K562 (cell line): ENCODE data around the gene AGAP3. TPM values are rescaled to one million over a fixed set of nuclear protein-coding genes. Genes with fewer than 3 reads are reported as not detected.

ENCODE experiments used
- ATAC-seq: fragments of 200-7000 bp; cut with Tn5 transposase; 3 replicates; pipeline ENCODE4 v1.9.1; 2020; ENCODE audit warnings: moderate library complexity
- BruUV-seq: library from RNA; stranded (reverse); fragments of 400-500 nt; replicated peaks from 2 replicates; lab custom pipeline; 2021; lab: Mats Ljungman, UMichigan
- CTCF ChIA-PET: fragments of 300-600 bp; formaldehyde crosslinking; extraction: SDS; loops from one replicate; lab custom pipeline; 2021; ENCODE audit warnings: low intra/inter-chr PET ratio; lab: Yijun Ruan, JAX
- POLR2A ChIA-PET: fragments of 300-600, 350-650 bp; sonication (Branson Sonifier 250); formaldehyde crosslinking; extraction: SDS; loops from one replicate; lab custom pipeline; 2021; ENCODE audit warnings: antibody characterized with exemption, inconsistent platforms; lab: Yijun Ruan, JAX
- DNase-seq, 4 experiments: peaks; one replicate each; pipeline versions ENCODE4 v3.0.0 to v3.0.0-alpha.2; 2011 to 2018; ENCODE audit warnings: low spot score in 3 of 4, mixed read lengths in 3 of 4; ENCODE audit errors: extremely low read depth in 1 of 4
- FAIRE-seq: peaks from 2 replicates; lab custom pipeline; 2011; peaks lifted over from hg19 to GRCh38; lab: Jason Lieb, UNC
- H2AFZ ChIP-seq: 2 replicates; pipeline ENCODE4 v1.6.0; 2011; ENCODE audit warnings: low read depth, low read length, control low read depth, inconsistent platforms
- H3K27ac ChIP-seq: fragments of 200-600 bp; 3 replicates; pipeline ENCODE4 v1.8.0; 2011; ENCODE audit warnings: low read depth, mild to moderate bottlenecking, control low read depth, inconsistent platforms, low read length, moderate library complexity, mixed read lengths; ENCODE audit errors: extremely low read depth
- H3K27me3 ChIP-seq, 2 experiments: fragments of 300-600 bp in 1 of 2; 2 replicates in 1 of 2; 3 replicates in 1 of 2; pipeline versions ENCODE4 v1.6.0 to v1.8.0; 2011; ENCODE audit warnings: inconsistent platforms in 2 of 2, low read length in 2 of 2, mild to moderate bottlenecking in 1 of 2, mixed read lengths in 1 of 2, moderate library complexity in 1 of 2; ENCODE audit not compliant: control insufficient read depth in 2 of 2, insufficient read depth in 2 of 2
- H3K36me3 ChIP-seq: fragments of 300-600 bp; 3 replicates; pipeline ENCODE4 v1.8.0; 2011; ENCODE audit warnings: mild to moderate bottlenecking, low read length, inconsistent platforms; ENCODE audit not compliant: control insufficient read depth, insufficient read depth
- H3K4me1 ChIP-seq, 2 experiments: fragments of 200-600 bp in 1 of 2; replicated peaks in 1 of 2; 2 replicates in 1 of 2; 3 replicates in 1 of 2; pipeline versions ENCODE4 v1.5.1 to v1.8.0; 2011; ENCODE audit warnings: inconsistent platforms in 2 of 2, low read length in 2 of 2, mild to moderate bottlenecking in 1 of 2, mixed read lengths in 1 of 2, moderate library complexity in 1 of 2; ENCODE audit not compliant: control insufficient read depth in 2 of 2, insufficient read depth in 2 of 2
- H3K4me2 ChIP-seq: 2 replicates; pipeline ENCODE4 v1.6.1; 2011; ENCODE audit warnings: low read length, control low read depth, inconsistent platforms, mixed read lengths; ENCODE audit not compliant: insufficient read depth
- H3K4me3 ChIP-seq: fragments of 200-600 bp; sonication (generic), shearing (Covaris generic); 2 replicates; pipeline ENCODE4 v1.5.1; 2016; ENCODE audit warnings: control low read depth, inconsistent platforms
- H3K79me2 ChIP-seq: fragments of 200-600 bp; 3 replicates; pipeline ENCODE4 v1.8.0; 2011; ENCODE audit warnings: low read length, inconsistent platforms; ENCODE audit not compliant: control insufficient read depth, insufficient read depth
- H3K9ac ChIP-seq, 2 experiments: 2 replicates each; pipeline versions ENCODE4 v1.6.0 to v1.6.1; 2011; ENCODE audit warnings: low read depth in 2 of 2, low read length in 2 of 2, control low read depth in 1 of 2, inconsistent platforms in 1 of 2, mild to moderate bottlenecking in 1 of 2, mixed read lengths in 1 of 2; ENCODE audit not compliant: insufficient read depth in 1 of 2
- H3K9me1 ChIP-seq: one replicate; pipeline ENCODE4 v1.6.0; 2011; ENCODE audit warnings: inconsistent platforms, mild to moderate bottlenecking, low read length, moderate library complexity; ENCODE audit not compliant: control insufficient read depth, insufficient read depth
- H3K9me3 ChIP-seq: replicated peaks from 2 replicates; pipeline ENCODE4 v1.5.1; 2011; ENCODE audit warnings: low read depth, low read length, inconsistent platforms; ENCODE audit not compliant: control insufficient read depth, insufficient read depth
- H4K20me1 ChIP-seq: replicated peaks from 2 replicates; pipeline ENCODE4 v1.6.1; 2011; ENCODE audit warnings: low read length, inconsistent platforms, mixed read lengths; ENCODE audit not compliant: control insufficient read depth, insufficient read depth
- AFF1 ChIP-seq, 2 experiments: fragments of 450-650 bp; IDR thresholded peaks; 2 replicates each; pipeline ENCODE4 v1.6.1; 2018; ENCODE audit warnings: mild to moderate bottlenecking in 2 of 2, low read depth in 1 of 2; ENCODE audit not compliant: partially characterized antibody in 2 of 2
- ATF6 ChIP-seq: sonication (generic); formaldehyde crosslinking; IDR thresholded peaks from 2 replicates; pipeline ENCODE4 v1.4.0; 2020; ENCODE audit warnings: mild to moderate bottlenecking, missing genetic modification reagents
- MED1 ChIP-seq: sonication (generic); formaldehyde crosslinking; IDR thresholded peaks from 2 replicates; pipeline ENCODE4 v1.8.1; 2023; ENCODE audit warnings: missing genetic modification reagents, borderline replicate concordance
- RBM39 ChIP-seq: fragments of 200-400 bp; formaldehyde crosslinking; optimal IDR thresholded peaks from 2 replicates; pipeline ENCODE3; 2018; ENCODE audit warnings: low read depth, low read length
- RFX7 ChIP-seq: fragments of 250-450 bp; sonication (Bioruptor Pico); IDR thresholded peaks from 2 replicates; pipeline ENCODE4 v1.5.1; 2021; ENCODE audit warnings: mild to moderate bottlenecking
- TARDBP ChIP-seq: fragments of 450-650 bp; IDR thresholded peaks from 2 replicates; pipeline ENCODE4 v1.6.1; 2016
- WGBS: fragments of 100-300 bp; shearing (Covaris generic); methylation state at CpG from one replicate; pipeline ENCODE4 v1.1.6; 2016; ENCODE audit warnings: low coverage, mixed read lengths; ENCODE audit not compliant: insufficient coverage; ENCODE audit errors: missing lambda C conversion rate; 5-methylcytosine and 5-hydroxymethylcytosine counted together
- in situ Hi-C: fragments of 300-500 bp; cut with MboI; formaldehyde crosslinking; loops from 4 replicates; pipeline ENCODE4 v1.15.0; 2018; ENCODE audit warnings: inconsistent platforms, mixed read lengths
- intact Hi-C: fragments of 100-400 bp; cut with micrococcal nuclease; formaldehyde crosslinking; loops from 2 replicates; pipeline ENCODE4 v1.14.2; 2022
- polyA plus RNA-seq, 8 experiments: library from polyadenylated mRNA; depleted of rRNA in 4 of 8; stranded (reverse) in 5 of 8; unstranded in 3 of 8; fragments of >200 nt; fragmentation: Nextera tagmentation in 2 of 8; fragmentation: Illumina TruSeq in 1 of 8; extraction: Ambion mirVana in 2 of 8; extraction: Trizol in 1 of 8; gene quantifications; 2 replicates each; pipeline versions ENCODE4 v1.2.1 to v1.2.3, GENCODE V29; 2011 to 2014; ENCODE audit warnings: inconsistent platforms in 1 of 8, missing spikeins in 1 of 8
- total RNA-seq, 7 experiments: library from RNA; depleted of rRNA in 6 of 7; stranded (reverse); fragments of >200 nt in 6 of 7; fragmentation: Illumina TruSeq in 2 of 7; extraction: Trizol in 2 of 7; gene quantifications; 2 replicates each; pipeline versions ENCODE4 v1.2.1 to v1.2.3, GENCODE V29; 2011 to 2021; ENCODE audit warnings: low replicate concordance in 1 of 7

Gene AGAP3
- total and polyA plus RNA-seq, 9 of the 15 experiments (the other 6 are each of a cell fraction or from before 2014, with no cell fraction given): 3.4 to 208 (median 62.2) TPM

- peak in 1 of 2 experiments; percentile 33 for TF ChIP-seq AFF1 (IDR thresholded peaks at IDR 0.05; ENCODE audit: low read depth in 1 of 2, partially characterized antibody in 2 of 2)
- TF ChIP-seq RBM39: peak; percentile 84
- peak; percentile 47; the same call in 1 of the 2 replicates for TF ChIP-seq TARDBP
- TF ChIP-seq, all 486 proteins: peak for 66
These were observed 37.7 kb downstream of the AGAP3 start (continued) for GRCh38 chr7:151123822-151124464.

DNA sequence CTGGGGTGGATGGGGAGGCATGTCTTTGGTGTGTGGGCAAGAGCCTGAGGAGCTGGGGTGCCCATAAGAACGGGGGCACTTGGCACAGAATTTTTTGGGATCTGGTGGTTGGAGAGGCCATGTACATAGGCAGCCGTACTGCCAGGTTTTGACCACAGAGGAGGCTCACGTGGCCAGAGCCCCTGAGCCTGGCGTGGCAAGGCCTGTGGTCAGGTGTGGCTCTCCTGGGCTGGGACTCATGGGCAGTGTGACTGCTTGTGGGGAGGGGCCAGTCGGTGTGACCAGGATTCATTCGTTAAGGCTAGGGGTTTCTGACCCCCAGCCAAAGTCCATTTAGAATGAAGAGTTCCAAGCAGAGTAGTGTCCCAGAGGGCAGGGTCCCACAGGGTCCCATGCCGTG, 38.2 kb downstream of the AGAP3 start:
- ATAC-seq (no peak), DNase-seq (no peak), FAIRE-seq (no peak)
- Histone ChIP-seq H3K9me1 (peaks cover 5% of the 10 kb centered on the region), H3K4me2 (no peak overlapping the region), H3K27me3 (no peaks in the 10 kb centered on the region; a peak in 1 of 5 replicates), H2AFZ (no peak overlapping the region), H3K9ac (peak overlapping the region in 1 of 2 experiments; percentile 11; a peak in 1 of 4 replicates), H3K27ac (no peak overlapping the region; the same call in 2 of the 3 replicates), H3K36me3 (peaks cover 95% of the 10 kb centered on the region), H3K9me3 (no peaks in the 10 kb centered on the region), H3K4me3 (no peak overlapping the region), H4K20me1 (peaks cover 13% of the 10 kb centered on the region), H3K79me2 (peaks cover 10% of the 10 kb centered on the region; the same call in 2 of the 3 replicates), H3K4me1 (peaks cover 0 to 51% of the 10 kb centered on the region in 2 experiments; a peak in 1 of 5 replicates)
- ChIA-PET POLR2A (interaction anchor here (0.9 to 1.0 kb wide), 4 partner anchors 15 to 120 kb away, joined by 3 to 7 read pairs (median 4); no protein-coding TSS in a partner anchor), CTCF (interaction anchor here (0.6 to 4.4 kb wide), 7 partner anchors 10 to 179 kb away, joined by 3 to 74 read pairs (median 11); partner anchors contain the start of gene GBX1)
- WGBS: 92% methylated on average over 7 of the region's 7 CpGs
- TF ChIP-seq ATF6 (CRISPR knock-in tag) (0 out of 2 replicates have a peak, but pooled peaks have one; percentile 9), RFX7 (CRISPR knock-in tag) (no peak), MED1 (CRISPR knock-in tag) (0 out of 2 replicates have a peak, but pooled peaks have one; percentile 53), AFF1 (IDR thresholded peaks at IDR 0.05; ENCODE audit: low read depth in 1 of 2, partially characterized antibody in 2 of 2) (peak in 1 of 2 experiments; percentile 3)
- BruUV-seq: no TSS peak
- intact Hi-C loops: loop anchor here (1.0 to 2.0 kb wide), 3 partner anchors 48 to 178 kb away; no protein-coding TSS in a partner anchor
- in situ Hi-C loops: no loop called here
